HepG2 (cell line): Measurements from ENCODE around the gene OR2A1. TPM values are rescaled to one million over a fixed set of nuclear protein-coding genes. Genes with fewer than 3 reads are reported as not detected.
"Not testable (repeated sequence)": the region's sequence is repeated elsewhere in the genome, so short reads cannot be mapped to it uniquely, and the experiment has no call there.

Source experiments
- ATAC-seq: fragments of 200-7000 bp; cut with Tn5 transposase; 3 replicates; pipeline ENCODE4 v1.9.1; 2020; ENCODE audit warnings: mild to moderate bottlenecking, moderate library complexity
- BruUV-seq: library from RNA; stranded (reverse); fragments of 400-500 nt; replicated peaks from 2 replicates; lab custom pipeline; 2021; lab: Mats Ljungman, UMichigan
- CTCF ChIA-PET: fragments of 300-600 bp; formaldehyde crosslinking; extraction: SDS; loops from one replicate; lab custom pipeline; 2021; ENCODE audit warnings: low total read pairs, inconsistent platforms, low intra/inter-chr PET ratio; lab: Yijun Ruan, JAX
- POLR2A ChIA-PET: fragments of 350-600 bp; sonication (Branson Sonifier 250); formaldehyde crosslinking; loops from one replicate; lab custom pipeline; 2020; ENCODE audit warnings: antibody characterized with exemption, inconsistent platforms; lab: Yijun Ruan, JAX
- DNase-seq: peaks from one replicate; pipeline ENCODE4 v3.0.0-alpha.2; 2015; ENCODE audit warnings: low spot score
- FAIRE-seq: peaks from 3 replicates; lab custom pipeline; 2011; peaks lifted over from hg19 to GRCh38; lab: Jason Lieb, UNC
- H2AFZ ChIP-seq: one replicate; pipeline ENCODE4 v1.6.1; 2011; ENCODE audit warnings: low read length, inconsistent platforms
- H3K27ac ChIP-seq: fragments of 300-600 bp; 3 replicates; pipeline ENCODE4 v1.8.0; 2011; ENCODE audit warnings: mixed run types, mild to moderate bottlenecking, mixed read lengths, low read length, inconsistent platforms; ENCODE audit not compliant: insufficient read depth; ENCODE audit errors: extremely low read length
- H3K27me3 ChIP-seq, 2 experiments: fragments of 200-600 bp in 1 of 2; 2 replicates in 1 of 2; 3 replicates in 1 of 2; pipeline versions ENCODE4 v1.6.0 to v1.8.0; 2011; ENCODE audit warnings: low read length in 2 of 2, mild to moderate bottlenecking in 2 of 2, moderate library complexity in 2 of 2, inconsistent platforms in 1 of 2; ENCODE audit not compliant: insufficient read depth in 2 of 2, control insufficient read depth in 1 of 2
- H3K36me3 ChIP-seq, 2 experiments: fragments of 200-600 bp in 1 of 2; replicated peaks in 1 of 2; 2 replicates in 1 of 2; 3 replicates in 1 of 2; pipeline versions ENCODE4 v1.5.1 to v1.8.0; 2011; ENCODE audit warnings: low read length in 2 of 2, inconsistent platforms in 1 of 2; ENCODE audit not compliant: insufficient read depth in 2 of 2, control insufficient read depth in 1 of 2
- H3K4me1 ChIP-seq: 2 replicates; pipeline ENCODE4 v1.5.1; 2012; ENCODE audit warnings: low read length, inconsistent platforms; ENCODE audit not compliant: insufficient read depth
- H3K4me2 ChIP-seq: 2 replicates; pipeline ENCODE4 v1.6.0; 2011; ENCODE audit warnings: low read depth, low read length, inconsistent platforms
- H3K4me3 ChIP-seq, 3 experiments: fragments of 200-600 bp in 1 of 3; sonication (generic), shearing (Covaris generic) in 1 of 3; replicated peaks in 1 of 3; 2 replicates each; pipeline ENCODE4 v1.5.1; 2011 to 2016; ENCODE audit warnings: low read length in 3 of 3, inconsistent platforms in 2 of 3, low read depth in 2 of 3, mild to moderate bottlenecking in 2 of 3, control low read depth in 1 of 3, mixed read lengths in 1 of 3; ENCODE audit not compliant: insufficient read depth in 1 of 3
- H3K79me2 ChIP-seq: one replicate; pipeline ENCODE4 v1.6.1; 2011; ENCODE audit warnings: low read length, inconsistent platforms; ENCODE audit not compliant: insufficient read depth
- H3K9ac ChIP-seq: 2 replicates; pipeline ENCODE4 v1.6.0; 2011; ENCODE audit warnings: mild to moderate bottlenecking, low read depth, low read length, inconsistent platforms; ENCODE audit not compliant: insufficient read depth
- H3K9me3 ChIP-seq: 2 replicates; pipeline ENCODE4 v1.5.1; 2012; ENCODE audit warnings: mild to moderate bottlenecking, low read length
- H4K20me1 ChIP-seq: 2 replicates; pipeline ENCODE4 v1.6.0; 2011; ENCODE audit warnings: inconsistent platforms, mild to moderate bottlenecking, low read length, moderate library complexity; ENCODE audit not compliant: insufficient read depth
- WGBS: methylation state at CpG from one replicate; pipeline ENCODE4 v1.1.6; 2017; ENCODE audit warnings: low lambda C conversion rate; 5-methylcytosine and 5-hydroxymethylcytosine counted together
- in situ Hi-C: cut with HindIII; loops from 2 replicates; pipeline ENCODE4 v1.10.0; 2017; ENCODE audit warnings: low pct_unique_long_range_greater_than_20kb; ENCODE audit not compliant: extremely low pct_ligation_motif_present
- intact Hi-C: fragments of 100-400 bp; cut with micrococcal nuclease; formaldehyde crosslinking; loops from one replicate; pipeline ENCODE4 v1.10.0; 2022; ENCODE audit not compliant: unreplicated experiment
- polyA plus RNA-seq, 8 experiments: library from polyadenylated mRNA; depleted of rRNA in 3 of 8; stranded (reverse) in 7 of 8; unstranded in 1 of 8; fragments of >200 nt; fragmentation: Illumina TruSeq in 4 of 8; extraction: Trizol in 4 of 8; gene quantifications; 2 replicates each; pipeline versions ENCODE4 v1.2.1 to v1.2.3, GENCODE V29; 2011 to 2016; ENCODE audit warnings: low read depth in 4 of 8, missing spikeins in 1 of 8, mixed read lengths in 1 of 8; ENCODE audit not compliant: insufficient read depth in 1 of 8
- total RNA-seq, 5 experiments: library from RNA; depleted of rRNA; stranded (reverse); fragments of >200 nt; fragmentation: Illumina TruSeq; extraction: Trizol; gene quantifications; 2 replicates each; pipeline ENCODE4 v1.2.3, GENCODE V29; 2016; ENCODE audit warnings: low read depth in 1 of 5

Gene OR2A1
- total and polyA plus RNA-seq, 2 of the 13 experiments (the other 11 are each of a cell fraction or from before 2014, with no cell fraction given), result not detected

- H3K4me2 ChIP-seq, H3K36me3 ChIP-seq, intact Hi-C loops, H3K27ac ChIP-seq, FAIRE-seq, H3K4me1 ChIP-seq, H3K27me3 ChIP-seq, DNase-seq, H4K20me1 ChIP-seq, H3K9ac ChIP-seq, H3K9me3 ChIP-seq, in situ Hi-C loops, POLR2A ChIA-PET, H3K4me3 ChIP-seq, BruUV-seq, H2AFZ ChIP-seq, H3K79me2 ChIP-seq, CTCF ChIA-PET: not testable (repeated sequence)
- no CpG with 5 or more reads among the region's 60 CpGs for WGBS
- ATAC-seq, result peak; percentile 93
These were observed 18.3 kb upstream of the OR2A1 start for GRCh38 chr7:144293794-144294499.

GRCh38 chr7:144302578-144303303 lies 9.5 kb upstream of the OR2A1 start:
- BruUV-seq, ATAC-seq: not testable (repeated sequence)

GRCh38 chr7:144303607-144304006 lies 8.6 kb upstream of the OR2A1 start:
- H3K27ac ChIP-seq, FAIRE-seq, in situ Hi-C loops, H3K9ac ChIP-seq, H4K20me1 ChIP-seq, POLR2A ChIA-PET, CTCF ChIA-PET, ATAC-seq, intact Hi-C loops, H3K4me1 ChIP-seq, H3K79me2 ChIP-seq, H3K9me3 ChIP-seq, H3K4me2 ChIP-seq, BruUV-seq, DNase-seq, H3K27me3 ChIP-seq, H3K4me3 ChIP-seq, H2AFZ ChIP-seq, H3K36me3 ChIP-seq: not testable (repeated sequence)
- WGBS, result no CpG with 5 or more reads among the region's 5 CpGs

More at GRCh38 chr7:144302578-144303303, 9.5 kb upstream of the OR2A1 start:
- FAIRE-seq, POLR2A ChIA-PET, H3K4me3 ChIP-seq, CTCF ChIA-PET, H3K27ac ChIP-seq, intact Hi-C loops, H3K79me2 ChIP-seq, H3K4me1 ChIP-seq, H2AFZ ChIP-seq, H3K9ac ChIP-seq, H4K20me1 ChIP-seq, in situ Hi-C loops, H3K9me3 ChIP-seq, H3K27me3 ChIP-seq, H3K36me3 ChIP-seq, DNase-seq, H3K4me2 ChIP-seq: not testable (repeated sequence)
- no CpG with 5 or more reads among the region's 1 CpG for WGBS

GRCh38 chr7:144305156-144305555 lies 7.1 kb upstream of the OR2A1 start:
- H3K36me3 ChIP-seq, H3K4me1 ChIP-seq, H3K79me2 ChIP-seq, in situ Hi-C loops, H3K9ac ChIP-seq, ATAC-seq, H3K9me3 ChIP-seq, intact Hi-C loops, DNase-seq, BruUV-seq, POLR2A ChIA-PET, FAIRE-seq, H2AFZ ChIP-seq, H3K4me2 ChIP-seq, H3K27me3 ChIP-seq, CTCF ChIA-PET, H4K20me1 ChIP-seq, H3K4me3 ChIP-seq, H3K27ac ChIP-seq: not testable (repeated sequence)
- WGBS, result no CpG with 5 or more reads among the region's 2 CpGs
